Coronary artery (tissue), 2 donors: ENCODE results near the gene LRRC25.
A peak's percentile ranks its signal among the peaks of the same experiment; 100 is the strongest.
"Not testable (repeated sequence)": the region's sequence is repeated elsewhere in the genome, so short reads cannot be mapped to it uniquely, and the experiment has no call there.

Experiments
- DNase-seq: peaks from one replicate; pipeline ENCODE4 v3.0.0-alpha.2; 2017; ENCODE audit warnings: low spot score
- H3K27ac ChIP-seq, 2 donors: fragments of 200-600 bp; sonication (generic); one replicate each; pipeline ENCODE4 v1.5.1; 2016 to 2019
- H3K4me3 ChIP-seq: fragments of 200-600 bp; sonication (generic); 2 replicates; pipeline ENCODE4 v1.5.1; 2016; ENCODE audit warnings: mild to moderate bottlenecking, moderate library complexity
- CTCF ChIP-seq: fragments of 200-600 bp; sonication (generic); IDR thresholded peaks from one replicate; pipeline ENCODE4 v1.5.1; 2019; ENCODE audit warnings: antibody characterized with exemption

Gene LRRC25

GRCh38 chr19:18408053-18408476, 10.6 kb upstream of the LRRC25 start:
- H3K4me3 ChIP-seq = no peak overlapping the region
- no peak for DNase-seq

GRCh38 chr19:18406749-18407148, 9.3 kb upstream of the LRRC25 start:
- no peak overlapping the region for H3K4me3 ChIP-seq
- TF ChIP-seq CTCF = no peak
- no peak overlapping the region for H3K27ac ChIP-seq
- DNase-seq = no peak

More at GRCh38 chr19:18408053-18408476, 10.6 kb upstream of the LRRC25 start:
- no peak overlapping the region for H3K27ac ChIP-seq
- no peak for TF ChIP-seq CTCF

GRCh38 chr19:18405754-18406153, 8.3 kb upstream of the LRRC25 start:
- H3K27ac ChIP-seq, DNase-seq, H3K4me3 ChIP-seq: not testable (repeated sequence)

GRCh38 chr19:18402455-18403248, 5.2 kb upstream of the LRRC25 start:
- H3K4me3 ChIP-seq = not testable (repeated sequence)
- peak overlapping the region in 1 of 2 donors; percentile 37 for H3K27ac ChIP-seq

GRCh38 chr19:18401580-18402112, 4.2 kb upstream of the LRRC25 start:
- DNase-seq = peak; percentile 73
- no peak overlapping the region for H3K4me3 ChIP-seq
- peak overlapping the region in 1 of 2 donors; percentile 62 for H3K27ac ChIP-seq
- TF ChIP-seq CTCF = no peak

More at GRCh38 chr19:18402455-18403248, 5.2 kb upstream of the LRRC25 start:
- not testable (repeated sequence) for DNase-seq

GRCh38 chr19:18399008-18399407, 1.6 kb upstream of the LRRC25 start:
- DNase-seq = no peak
- no peak overlapping the region for H3K27ac ChIP-seq
- H3K4me3 ChIP-seq = no peak overlapping the region
- TF ChIP-seq CTCF = no peak

GRCh38 chr19:18396471-18397241, 766 bp downstream of the LRRC25 start:
- H3K27ac ChIP-seq = peak overlapping the region in 1 of 2 donors; percentile 48
- no peak for TF ChIP-seq CTCF
- DNase-seq = no peak
- peak overlapping the region; percentile 64 for H3K4me3 ChIP-seq
